ENCODE data around the gene STK32C.

STK32C gene

DNA sequence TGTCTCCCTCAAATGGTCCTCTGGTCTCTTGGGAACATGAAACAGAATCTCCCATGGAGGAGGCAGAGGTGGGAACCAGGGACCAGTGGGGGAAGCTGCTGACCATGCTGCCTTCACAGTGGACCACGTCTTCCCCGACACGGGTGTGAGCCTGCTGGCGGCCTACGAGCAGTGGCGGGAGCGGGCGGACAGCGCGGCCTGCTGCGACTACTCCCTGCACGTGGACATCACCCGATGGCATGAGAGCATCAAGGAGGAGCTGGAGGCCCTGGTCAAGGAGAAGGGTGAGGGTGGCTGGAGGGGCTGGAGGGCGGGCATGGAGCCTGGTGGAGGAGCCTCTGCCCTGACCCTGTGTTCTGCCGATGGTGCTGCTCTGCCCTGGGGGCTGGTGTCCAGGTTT is 113.0 kb downstream of the STK32C start:
- no peak for ATAC-seq

DNA sequence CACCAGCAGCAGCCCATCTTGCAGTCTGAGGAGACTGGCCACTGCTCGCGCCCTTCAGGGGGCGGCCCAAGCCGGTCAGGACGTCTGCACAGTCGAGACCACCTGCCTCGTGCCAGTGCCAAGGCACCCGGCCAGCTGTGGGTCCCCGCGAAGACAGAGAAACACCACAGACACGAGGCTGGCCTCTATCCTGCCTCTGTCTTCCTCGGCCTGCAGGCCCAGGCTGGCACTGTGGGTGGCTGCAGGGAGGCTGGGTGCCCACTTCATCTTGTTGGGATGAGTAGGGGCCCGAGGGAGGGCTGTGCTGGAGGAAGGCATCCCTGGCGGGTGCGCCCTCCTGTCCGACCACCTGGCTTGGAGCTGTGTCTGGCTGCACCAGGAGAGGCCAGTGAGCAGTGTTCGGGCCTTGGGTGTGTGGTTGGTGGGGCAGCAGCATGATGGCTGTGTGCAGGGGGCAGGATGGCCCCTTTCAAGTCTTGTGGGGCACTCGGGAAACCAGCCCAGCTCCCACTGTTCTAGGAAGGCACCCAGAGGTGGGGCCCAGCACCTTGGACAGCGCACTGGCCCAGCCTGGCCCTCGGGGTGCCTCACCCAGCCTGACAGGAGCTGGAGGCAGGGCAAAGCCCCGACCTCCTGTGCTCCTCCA is 113.7 kb downstream of the STK32C start:
- no peak for ATAC-seq

DNA sequence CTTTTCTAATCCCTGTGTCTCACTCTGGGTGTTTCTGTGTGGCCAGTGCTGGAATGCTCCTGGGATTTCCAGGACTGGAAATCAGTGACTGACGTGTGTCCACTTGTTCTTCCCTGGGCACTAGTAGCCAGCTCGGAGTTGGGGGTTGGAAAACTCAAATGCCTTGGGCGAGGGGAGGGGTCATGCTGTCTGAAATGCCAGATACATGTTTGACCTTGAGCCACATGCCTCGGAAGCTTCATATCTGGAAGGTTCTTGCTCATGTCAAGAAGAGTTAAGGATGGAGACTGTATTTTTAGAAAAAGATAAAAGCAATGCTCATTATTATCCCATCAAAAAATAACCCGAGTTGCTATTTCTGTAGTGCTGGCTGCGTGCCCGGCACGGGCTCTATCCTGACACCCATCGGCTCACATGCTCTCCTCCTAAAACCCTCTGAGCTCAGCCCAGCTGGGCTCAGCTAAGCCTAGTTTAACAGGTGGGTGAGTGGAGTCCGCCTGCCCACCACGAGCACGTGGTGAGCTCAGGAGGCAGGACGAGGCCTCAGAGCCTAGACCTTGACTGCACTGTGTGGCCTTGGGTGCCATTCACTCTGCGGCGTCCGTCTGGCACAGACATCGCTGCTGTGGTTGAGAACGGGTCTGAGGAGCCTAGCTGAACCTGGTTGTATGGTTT is 114.6 kb downstream of the STK32C start:
- ATAC-seq, result no peak

DNA sequence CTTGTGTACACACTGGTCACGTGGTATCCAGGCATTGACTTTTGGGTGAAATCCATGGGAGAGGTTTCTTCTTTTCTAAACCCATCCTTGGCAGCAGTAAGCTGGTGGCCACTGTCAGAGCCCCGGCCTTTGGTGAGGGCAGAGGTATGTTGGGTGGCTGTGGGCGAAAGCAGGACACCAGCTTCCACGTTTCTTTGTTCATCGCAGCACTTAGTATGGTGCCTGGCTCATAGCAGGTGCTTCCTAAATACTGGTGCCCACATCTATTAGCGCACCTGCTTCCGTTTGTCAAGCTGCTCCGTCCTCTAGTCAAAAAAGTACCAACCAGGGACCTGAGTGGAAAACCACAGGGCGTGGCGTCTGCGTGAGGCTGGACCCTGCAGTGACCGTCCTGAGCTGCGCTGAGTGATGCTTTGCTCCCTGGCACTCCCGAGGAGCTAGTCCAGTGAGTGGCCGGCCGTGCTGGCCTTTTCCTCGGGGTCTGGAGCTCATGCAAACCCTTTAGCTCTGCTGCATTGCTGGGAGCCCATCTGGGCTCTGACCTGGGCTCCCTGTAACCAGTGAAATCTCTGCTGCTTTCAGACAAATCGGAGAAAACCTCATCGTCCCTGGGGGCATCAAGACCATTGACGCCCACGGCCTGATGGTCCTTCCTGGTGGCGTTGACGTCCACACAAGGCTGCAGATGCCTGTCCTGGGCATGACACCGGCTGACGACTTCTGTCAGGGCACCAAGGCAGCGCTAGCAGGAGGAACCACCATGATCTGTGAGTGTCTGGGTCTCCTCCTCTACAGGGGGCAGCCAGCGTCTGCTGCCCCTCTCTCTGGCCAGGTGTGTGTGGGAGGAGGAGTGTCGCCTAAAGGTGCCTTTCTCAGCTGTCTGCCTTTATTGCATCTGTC is 115.4 kb downstream of the STK32C start:
- ATAC-seq, result no peak

DNA sequence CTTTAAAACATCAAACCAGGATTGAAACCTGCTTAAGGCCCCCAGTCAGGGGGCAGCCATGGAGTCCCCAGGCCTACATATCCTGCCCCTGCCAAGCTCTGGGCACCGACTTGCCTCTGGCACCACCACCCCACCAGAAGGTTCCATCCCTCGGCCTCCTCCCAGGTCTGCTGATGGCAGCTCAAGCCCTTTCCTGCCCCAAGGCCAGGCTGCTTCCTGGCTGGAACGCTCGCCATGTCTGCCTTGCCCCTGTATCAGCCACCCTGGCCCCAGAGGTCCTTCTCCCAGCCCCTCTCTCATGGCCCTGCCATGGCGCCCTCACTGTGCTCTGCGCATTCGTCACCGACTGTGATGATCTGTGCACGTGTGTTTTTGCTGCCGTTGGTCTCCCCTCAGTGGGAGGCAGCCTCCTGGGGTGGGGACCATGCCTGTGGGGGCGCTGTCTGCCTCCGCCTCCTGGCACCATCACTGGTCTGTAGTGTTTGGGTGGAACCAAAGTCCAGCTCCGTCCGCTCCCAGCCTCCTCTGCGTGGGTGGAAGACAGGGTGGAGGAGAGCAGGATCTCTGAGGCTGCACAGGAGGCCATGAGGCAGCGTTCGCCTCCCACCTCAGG is 117.8 kb downstream of the STK32C start:
- no peak for ATAC-seq

DNA sequence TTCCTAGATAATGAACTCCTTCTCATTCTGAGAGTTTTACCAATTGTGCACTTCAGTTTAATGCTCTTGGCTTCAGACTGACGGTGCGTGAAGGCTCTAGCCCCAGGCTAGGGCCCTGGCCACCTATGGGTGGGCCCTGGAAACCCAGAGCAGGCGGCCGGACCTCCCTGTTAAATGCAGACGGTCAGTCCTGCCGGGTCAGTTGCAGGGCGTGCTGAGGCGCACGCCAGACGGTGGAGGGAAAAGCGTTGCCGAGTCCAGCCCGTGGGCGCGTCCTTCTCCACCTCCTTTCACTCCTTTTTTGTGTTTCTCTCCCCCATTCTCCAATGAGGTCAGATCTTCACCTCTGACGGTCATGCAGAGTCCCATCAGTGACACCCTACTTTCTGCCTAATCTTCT is 118.7 kb downstream of the STK32C start:
- ATAC-seq, result no peak

DNA sequence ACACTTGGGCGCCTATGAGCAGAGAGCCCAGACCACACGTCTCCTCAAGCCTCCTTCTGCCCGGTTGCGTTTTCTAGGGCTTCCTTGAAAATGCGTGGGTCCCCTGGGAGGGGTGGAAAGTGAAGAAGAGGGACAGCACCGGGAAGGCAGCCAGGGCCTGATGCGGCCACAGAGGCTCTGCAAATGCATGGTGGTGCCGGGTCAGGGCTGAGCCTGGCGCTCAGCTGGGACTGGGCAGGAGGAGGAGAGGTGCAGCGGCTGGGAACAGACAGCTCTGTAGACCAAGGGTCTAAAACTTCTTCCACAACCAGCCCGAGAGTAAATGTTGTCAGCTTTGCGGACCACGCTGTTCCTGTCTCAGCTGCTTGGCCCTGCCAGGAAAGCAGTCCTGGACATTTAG is 119.4 kb downstream of the STK32C start:
- ATAC-seq, result no peak

DNA sequence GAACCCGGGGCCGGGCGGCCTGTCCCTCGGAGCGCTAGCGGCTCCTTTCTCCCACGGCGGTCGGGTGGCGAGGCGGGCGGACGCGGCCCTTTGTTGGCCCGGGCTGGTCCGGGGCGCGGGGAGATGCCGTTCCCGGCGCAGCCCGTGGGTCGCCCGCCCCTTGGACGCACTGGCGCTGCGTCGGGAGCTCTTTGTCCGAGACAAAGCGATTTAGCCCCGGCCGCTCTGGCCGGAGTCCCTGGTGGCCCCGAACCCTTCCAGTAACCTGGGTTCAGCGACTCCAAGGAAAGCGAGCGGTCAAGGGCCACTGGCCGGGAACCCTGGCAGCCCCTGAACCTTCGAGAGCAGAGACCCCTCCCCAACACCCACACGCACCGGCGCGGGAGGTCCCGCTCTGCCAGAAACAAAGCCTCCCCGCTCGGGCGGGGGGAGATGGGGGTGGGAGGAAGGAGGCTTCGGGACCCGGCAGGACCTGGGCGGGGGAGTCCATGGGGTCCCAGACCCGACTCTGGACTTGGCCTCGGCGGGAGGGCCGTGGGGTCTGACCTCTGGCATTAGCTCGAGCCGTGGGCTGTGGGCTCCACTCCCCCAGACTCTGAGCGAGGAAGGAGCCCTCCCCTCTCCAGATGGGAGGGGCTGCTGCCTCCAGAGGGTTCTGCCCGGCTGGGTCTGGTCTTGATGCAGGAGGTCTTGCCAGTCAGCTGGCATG is 120.2 kb downstream of the STK32C start:
- ATAC-seq, result no peak

DNA sequence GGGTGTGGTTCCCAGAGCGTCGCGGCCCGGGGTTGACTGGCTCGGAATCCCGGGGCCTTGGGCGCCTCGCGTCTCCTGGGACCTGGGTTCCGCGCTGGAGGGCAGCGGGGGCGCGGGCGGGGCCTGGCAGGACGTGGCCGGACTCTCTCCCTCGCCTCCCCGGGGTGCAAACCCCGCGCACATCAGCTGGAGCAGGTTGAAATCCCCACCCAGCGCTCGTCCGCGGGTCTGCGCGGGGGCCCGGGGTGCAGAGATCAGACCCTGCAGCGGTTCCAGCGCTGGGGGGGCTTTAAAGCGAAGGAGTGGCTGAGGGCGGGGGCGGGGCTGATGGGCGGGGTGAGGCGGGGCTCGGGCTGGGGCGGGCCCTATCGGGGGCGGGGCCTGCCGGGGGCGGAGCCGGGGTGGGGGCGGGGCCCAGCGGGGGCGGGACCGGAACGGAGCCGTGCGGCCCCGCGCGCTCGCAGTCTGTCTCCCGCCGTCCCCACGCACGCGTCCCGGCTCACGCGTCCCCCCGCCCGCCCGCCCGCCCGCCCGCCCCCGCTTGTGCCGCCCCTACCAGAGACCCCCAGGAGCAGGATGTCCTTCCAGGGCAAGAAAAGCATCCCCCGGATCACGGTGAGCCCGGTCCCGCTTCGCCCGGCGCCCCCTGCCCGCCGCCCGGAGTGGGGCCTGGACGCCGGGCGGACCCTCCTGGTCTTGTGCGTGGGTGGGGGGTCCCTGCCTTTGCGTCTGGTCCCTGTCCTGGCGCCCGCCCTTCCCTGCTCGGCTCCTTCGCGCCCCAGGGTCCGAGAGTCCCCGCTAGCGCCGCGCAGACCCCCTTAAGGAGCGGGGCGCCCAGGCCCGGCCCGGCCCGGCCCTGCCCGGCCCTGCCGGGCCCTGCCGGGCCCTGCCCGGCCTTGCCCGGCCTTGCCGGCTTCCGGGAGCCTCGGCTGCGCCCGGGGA is 121.0 kb downstream of the STK32C start, which contains the start of gene DPYSL4:
Gene DPYSL4 (plus strand): TSS at position 461 of the 942 bp plus-strand sequence. CDS start 116 bp downstream, at position 577.
- no peak for ATAC-seq

DNA sequence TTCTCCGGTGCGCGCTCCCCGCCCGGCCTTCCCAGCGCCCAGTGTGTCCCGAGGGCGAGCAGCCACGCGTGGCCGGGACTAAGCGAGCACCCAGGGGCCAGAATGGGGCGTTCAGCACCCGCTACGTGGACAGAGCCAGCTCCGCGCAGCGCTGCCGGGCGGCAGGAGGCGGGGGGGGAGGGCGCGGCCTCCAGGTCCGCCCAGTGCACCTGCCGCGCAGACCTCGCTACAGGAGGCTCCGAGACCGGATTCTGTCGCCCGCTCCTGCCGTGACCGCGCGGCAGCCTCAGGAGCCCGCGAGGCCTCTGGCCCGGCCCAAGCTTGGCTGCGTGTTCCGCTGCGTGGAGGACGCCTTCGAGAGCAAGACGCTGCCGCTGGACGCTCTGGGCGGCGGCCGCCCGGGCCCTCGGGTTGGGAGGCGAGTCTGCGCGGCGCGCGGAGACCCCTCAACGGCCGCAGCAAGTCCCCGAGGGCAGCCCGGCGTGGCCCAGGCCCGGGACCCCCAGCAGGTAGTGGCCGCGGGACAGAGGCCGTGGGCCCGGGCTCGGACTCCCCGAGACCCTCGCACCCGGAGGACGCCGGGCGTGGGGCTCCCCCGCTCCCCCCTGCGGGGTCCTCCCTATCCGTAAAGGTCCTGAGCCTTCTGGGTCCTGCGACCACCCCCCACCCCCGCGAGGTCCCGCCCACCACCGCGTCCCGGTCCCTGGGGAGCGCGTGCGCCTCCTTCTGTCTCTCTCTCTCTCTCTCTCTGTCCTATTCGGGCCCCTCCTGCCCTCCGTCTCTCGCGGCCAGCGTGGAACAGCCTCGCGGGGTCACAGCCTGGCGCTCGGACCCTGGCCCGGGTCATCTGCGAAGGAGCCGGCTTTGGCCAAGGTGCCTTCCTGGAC is 121.9 kb downstream of the STK32C start:
- peak; percentile 65 to 78 for ATAC-seq

DNA sequence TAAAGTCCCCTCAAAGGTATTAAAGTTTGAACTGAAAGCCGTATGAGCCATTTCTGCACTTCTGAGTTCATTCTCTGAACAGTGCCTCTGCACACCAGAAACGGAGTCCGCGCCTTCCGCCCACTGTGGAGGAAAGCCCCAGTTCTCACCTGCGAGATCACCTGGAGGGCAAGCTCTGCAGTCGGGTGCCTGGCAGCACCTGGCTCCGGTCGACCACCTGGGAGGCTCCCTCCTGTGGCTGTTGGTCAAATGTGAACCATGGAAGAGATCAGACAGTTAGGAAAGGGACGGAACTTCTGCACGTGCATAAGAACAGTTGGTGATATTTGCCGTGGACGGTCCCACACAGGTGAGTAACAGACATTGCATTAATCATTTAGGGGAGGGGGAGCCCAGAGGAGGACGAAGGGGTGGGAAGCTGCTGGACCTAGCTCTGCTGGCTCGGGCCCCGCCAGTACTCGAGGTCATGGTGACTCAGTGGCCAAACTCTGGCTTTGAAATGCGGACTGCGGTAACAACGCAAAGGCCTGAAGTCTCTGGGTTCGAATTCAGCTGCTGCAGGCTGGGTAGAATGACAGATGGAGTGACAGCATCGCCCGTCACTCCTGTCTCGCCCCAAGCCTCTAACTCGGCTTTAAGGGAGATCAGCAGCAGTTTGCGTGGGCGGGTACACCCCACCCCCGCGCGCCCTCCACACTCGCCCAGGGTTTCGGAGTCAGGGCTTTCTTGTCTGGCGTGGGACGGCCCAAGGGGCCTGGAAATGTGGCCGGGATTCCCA is 122.7 kb downstream of the STK32C start:
- no peak for ATAC-seq

DNA sequence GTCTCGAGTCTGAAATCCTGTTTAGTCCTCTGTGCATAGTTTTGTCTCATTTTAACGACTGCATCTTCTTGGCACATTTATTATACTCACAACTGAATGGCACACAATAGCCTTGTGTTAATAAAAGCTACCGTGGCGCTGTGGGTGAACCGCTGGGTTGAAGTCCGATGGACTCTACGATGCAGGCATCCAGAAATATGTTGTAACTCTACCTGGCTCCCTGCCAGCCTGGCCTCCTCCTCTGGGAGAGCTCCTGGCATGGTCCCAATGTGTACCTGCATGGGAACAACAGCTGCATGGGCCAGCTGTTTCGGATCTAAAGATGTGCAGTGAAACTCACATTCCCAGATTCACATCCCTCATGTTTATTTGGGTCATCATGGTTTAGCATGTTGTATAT is 124.7 kb downstream of the STK32C start:
- no peak for ATAC-seq

DNA sequence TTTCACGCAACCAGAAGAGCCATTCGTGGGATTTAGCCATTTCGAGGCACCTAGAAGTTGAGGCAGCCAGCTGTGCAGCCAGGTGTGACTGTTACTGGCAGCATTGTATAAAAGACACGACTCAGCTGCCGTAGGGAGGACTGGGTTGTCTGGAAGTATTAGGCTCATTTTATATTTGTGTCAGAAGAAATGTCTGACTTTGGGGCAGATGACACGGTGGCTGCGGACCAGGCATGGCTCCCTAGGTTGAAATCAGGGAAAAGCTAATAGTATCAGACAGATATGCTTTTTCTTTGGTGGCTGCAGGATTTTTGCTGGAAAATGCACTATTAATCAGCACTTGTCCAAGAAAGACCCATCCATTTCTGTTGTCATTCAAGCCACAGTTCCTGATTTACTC is 125.2 kb downstream of the STK32C start:
- ATAC-seq, result no peak

DNA sequence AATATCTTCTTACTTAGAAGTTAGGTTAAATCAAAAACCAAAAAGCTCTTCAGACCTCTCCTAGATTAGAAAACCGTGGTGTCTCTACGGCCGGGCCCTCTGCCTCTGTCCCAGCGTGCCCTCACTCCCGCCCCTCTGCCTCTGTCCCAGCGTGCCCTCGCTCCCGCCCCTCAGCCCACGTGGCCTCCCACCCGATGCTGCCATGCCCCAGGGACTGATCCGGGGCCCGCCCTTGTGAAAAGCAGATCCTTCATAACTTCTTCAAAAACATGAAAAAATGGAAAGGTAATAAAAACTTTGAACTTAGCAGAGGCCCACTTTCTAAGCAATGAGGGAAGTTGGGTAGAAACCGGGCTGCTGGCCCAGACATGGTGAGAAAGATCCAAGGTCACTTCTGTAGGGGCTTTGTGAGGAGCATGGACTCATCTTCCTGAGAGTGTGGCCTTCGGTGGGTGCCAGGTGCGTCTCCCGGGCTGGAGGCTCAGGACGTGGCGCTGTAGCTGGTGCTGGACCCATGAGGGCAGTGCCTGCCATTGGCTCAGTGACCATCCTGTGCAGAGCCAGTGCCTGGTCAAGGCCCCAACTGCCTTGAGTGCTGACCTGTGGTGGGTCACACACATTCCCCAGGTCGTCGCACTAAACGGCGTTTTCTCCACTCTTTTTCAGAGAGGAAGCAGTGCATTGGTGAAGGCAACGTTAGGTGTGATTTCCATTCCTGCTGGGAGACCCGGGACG is 125.9 kb downstream of the STK32C start:
- ATAC-seq, result no peak

DNA sequence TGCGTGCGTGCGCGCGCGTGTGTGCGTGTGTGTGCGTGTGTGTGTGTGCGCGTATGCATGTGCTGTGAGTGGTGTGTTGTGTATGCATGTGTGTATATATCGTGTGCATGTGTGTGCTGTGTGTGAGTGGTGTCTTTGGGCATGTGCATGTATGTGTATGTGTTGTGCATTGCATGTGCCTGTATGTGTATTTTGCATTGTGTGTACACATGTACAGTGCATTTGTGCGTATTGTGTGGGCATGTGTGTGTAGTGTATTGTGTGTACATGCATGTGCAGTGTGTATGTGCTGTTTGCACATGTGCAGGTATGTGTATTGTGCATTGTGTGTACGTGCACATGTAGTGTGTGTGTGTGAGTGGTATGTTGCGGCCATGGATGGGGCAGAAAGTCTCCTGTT is 127.0 kb downstream of the STK32C start:
- ATAC-seq, result no peak

DNA sequence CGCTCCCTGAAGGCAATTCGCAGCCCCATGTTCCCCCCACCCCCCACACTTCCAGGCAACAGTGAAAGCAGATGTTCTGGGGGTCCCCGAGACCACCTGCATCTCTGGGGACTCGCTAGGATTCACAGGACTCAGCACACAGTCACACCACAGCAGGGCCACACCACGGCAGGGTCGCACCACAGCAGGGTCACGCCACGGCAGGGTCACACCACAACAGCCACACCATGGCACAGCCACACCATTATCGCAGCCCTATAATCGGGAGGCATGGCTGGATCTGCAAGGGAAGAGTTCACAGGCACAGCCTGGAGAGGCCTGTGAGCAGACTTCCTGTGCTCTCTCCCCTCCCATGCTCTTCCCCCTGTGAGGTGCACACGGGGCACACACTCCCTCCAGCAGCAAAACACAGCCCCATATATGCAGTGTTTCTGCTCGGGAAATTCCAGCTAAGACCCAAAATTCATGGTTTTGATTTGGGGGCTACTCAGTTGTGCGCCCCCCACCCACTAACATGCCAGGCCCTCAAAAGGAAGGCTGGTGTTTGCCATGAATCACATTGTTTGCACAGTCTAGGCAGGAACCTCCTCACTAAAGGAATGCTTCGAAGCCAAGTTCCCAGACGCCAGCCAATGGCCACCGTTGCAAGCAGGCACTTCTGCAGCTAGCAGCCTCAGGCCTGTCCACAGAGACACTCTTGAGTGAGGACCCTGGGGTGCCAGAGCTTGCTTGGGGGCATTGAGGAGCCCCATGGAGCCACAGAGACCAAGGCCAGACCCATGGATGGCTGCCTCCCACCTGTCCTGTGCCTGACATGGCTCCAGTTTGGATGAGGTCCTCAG is 128.0 kb downstream of the STK32C start:
- no peak for ATAC-seq

DNA sequence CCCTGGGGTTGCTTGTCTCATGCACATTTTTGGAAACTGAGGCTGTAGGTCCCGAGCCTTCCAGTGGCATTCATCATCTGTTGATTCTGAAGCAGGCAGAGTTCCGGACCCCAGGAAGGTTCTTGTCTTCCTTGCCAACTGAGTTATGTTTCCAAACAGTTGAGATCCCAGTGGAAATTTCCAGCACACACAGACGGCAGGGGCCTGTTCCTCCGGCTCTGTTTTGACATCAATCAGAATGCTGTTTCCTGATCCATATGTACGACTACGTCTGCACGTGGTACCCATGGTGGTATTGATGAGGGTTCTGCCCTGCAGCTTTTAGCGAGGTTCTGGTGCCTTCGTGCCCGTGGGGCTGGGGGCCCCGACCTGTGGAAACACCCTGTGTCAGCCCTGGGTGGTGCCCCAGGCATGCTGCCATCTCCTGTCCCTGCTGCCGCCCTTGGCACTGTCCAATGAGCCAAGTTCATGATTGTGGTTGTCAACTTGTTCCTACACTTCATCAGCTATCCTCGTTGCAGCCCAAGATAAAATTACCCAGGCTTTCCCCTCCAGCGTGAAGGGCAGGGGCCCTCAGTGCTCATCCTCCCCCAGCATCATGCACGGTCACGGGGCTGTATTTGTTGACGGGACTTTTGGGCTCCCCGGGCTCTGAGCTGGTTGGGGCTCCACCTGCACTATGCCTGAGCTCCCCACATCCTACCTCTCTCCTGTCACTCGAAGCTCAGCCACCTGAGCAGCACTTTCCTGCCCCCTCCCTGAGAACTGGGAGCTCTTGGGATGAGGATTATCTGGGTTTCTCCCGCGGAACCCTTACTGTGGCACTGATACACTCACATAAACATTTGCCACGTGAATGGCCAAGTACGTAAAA is 128.8 kb downstream of the STK32C start:
- ATAC-seq, result no peak
